ENCODE measurements around the gene AK8.

- TF ChIP-seq CTCF (IDR thresholded peaks at IDR 0.05; ENCODE audit: low read length) = no peak
- no peak for TF ChIP-seq EZH2 (IDR thresholded peaks at IDR 0.05; ENCODE audit: borderline replicate concordance, low read length)
Measured at GRCh38 chr9:132770770-132771310, 107.2 kb downstream of the AK8 start.

Data from OCI-LY1 (cell line).